Natural killer cell (primary cell): ENCODE measurements around the gene ATP10A. TPM values are rescaled to one million over a fixed set of nuclear protein-coding genes. Genes with fewer than 3 reads are reported as not detected.

Experiments used
- ATAC-seq, 3 donors: fragments of 150-1000 bp in 2 of 3; fragments of 200-7000 bp in 1 of 3; cut with Tn5 transposase; 1 replicate in 1 of 3; 2 replicates in 2 of 3; pipeline ENCODE4 v1.10.0; 2021; ENCODE audit warnings: mild to moderate bottlenecking in 2 of 3, moderate library complexity in 2 of 3
- DNase-seq, 2 donors: peaks; one replicate each; pipeline versions ENCODE4 v3.0.0 to v3.0.0-alpha.2; 2013 to 2021; ENCODE audit warnings: mixed read lengths in 1 of 2
- H3K27ac ChIP-seq: one replicate; pipeline ENCODE4 v1.5.1; 2013; ENCODE audit warnings: mild to moderate bottlenecking, low read length
- H3K27me3 ChIP-seq: one replicate; pipeline ENCODE4 v1.6.1; 2013; ENCODE audit warnings: low read length; ENCODE audit not compliant: control insufficient read depth, insufficient read depth
- H3K36me3 ChIP-seq: one replicate; pipeline ENCODE4 v1.6.1; 2013; ENCODE audit warnings: low read length; ENCODE audit not compliant: control insufficient read depth, insufficient read depth
- H3K4me1 ChIP-seq: one replicate; pipeline ENCODE4 v1.6.1; 2013; ENCODE audit warnings: low read length; ENCODE audit not compliant: control insufficient read depth, insufficient read depth
- H3K4me3 ChIP-seq: one replicate; pipeline ENCODE4 v1.5.1; 2013; ENCODE audit warnings: low read length
- H3K9me3 ChIP-seq: one replicate; pipeline ENCODE4 v1.6.1; 2013; ENCODE audit warnings: low read length; ENCODE audit not compliant: control insufficient read depth, insufficient read depth
- H3K27ac Mint-ChIP-seq, 2 donors: one replicate each; pipeline ENCODE4 v1.8.0; 2022; ENCODE audit warnings: mild to moderate bottlenecking in 2 of 2, mixed read lengths in 2 of 2, moderate library complexity in 1 of 2
- H3K27me3 Mint-ChIP-seq, 2 donors: one replicate each; pipeline ENCODE4 v1.8.0; 2022; ENCODE audit warnings: low read depth in 2 of 2, mixed read lengths in 2 of 2
- H3K36me3 Mint-ChIP-seq: one replicate; pipeline ENCODE4 v1.8.0; 2022; ENCODE audit warnings: mixed read lengths
- H3K4me1 Mint-ChIP-seq, 2 donors: one replicate each; pipeline ENCODE4 v1.8.0; 2022; ENCODE audit warnings: mixed read lengths in 2 of 2
- H3K4me3 Mint-ChIP-seq: one replicate; pipeline ENCODE4 v1.8.0; 2022; ENCODE audit warnings: mild to moderate bottlenecking, moderate library complexity, mixed read lengths
- H3K9me3 Mint-ChIP-seq, 2 donors: one replicate each; pipeline ENCODE4 v1.8.0; 2022; ENCODE audit warnings: mixed read lengths in 2 of 2
- WGBS: methylation state at CpG from one replicate; pipeline ENCODE4 v1.1.7; 2013; ENCODE audit warnings: missing lambda C conversion rate; ENCODE audit not compliant: insufficient coverage; 5-methylcytosine and 5-hydroxymethylcytosine counted together
- intact Hi-C: fragments of 100-400 bp; cut with micrococcal nuclease; formaldehyde crosslinking; loops from one replicate; pipeline ENCODE4 v1.14.2; 2022
- total RNA-seq, 4 donors: library from RNA; stranded (reverse); fragments of 120-200 nt in 1 of 4; gene quantifications; one replicate each; pipeline versions ENCODE4 v1.2.3 to v1.2.4, GENCODE V29; 2013 to 2022
- TF ChIP-seq, protein P1 (sequence below): fragments of 200-600 bp; IDR thresholded peaks from one replicate; pipeline ENCODE4 v1.8.0; 2022; ENCODE audit warnings: antibody characterized with exemption

The ATP10A gene
- total RNA-seq, 3 donors from 2014 or later (not counting 1 experiment from before 2014, with no cell fraction given) = 50.1 to 67.0 (median 51.2) TPM

DNA sequence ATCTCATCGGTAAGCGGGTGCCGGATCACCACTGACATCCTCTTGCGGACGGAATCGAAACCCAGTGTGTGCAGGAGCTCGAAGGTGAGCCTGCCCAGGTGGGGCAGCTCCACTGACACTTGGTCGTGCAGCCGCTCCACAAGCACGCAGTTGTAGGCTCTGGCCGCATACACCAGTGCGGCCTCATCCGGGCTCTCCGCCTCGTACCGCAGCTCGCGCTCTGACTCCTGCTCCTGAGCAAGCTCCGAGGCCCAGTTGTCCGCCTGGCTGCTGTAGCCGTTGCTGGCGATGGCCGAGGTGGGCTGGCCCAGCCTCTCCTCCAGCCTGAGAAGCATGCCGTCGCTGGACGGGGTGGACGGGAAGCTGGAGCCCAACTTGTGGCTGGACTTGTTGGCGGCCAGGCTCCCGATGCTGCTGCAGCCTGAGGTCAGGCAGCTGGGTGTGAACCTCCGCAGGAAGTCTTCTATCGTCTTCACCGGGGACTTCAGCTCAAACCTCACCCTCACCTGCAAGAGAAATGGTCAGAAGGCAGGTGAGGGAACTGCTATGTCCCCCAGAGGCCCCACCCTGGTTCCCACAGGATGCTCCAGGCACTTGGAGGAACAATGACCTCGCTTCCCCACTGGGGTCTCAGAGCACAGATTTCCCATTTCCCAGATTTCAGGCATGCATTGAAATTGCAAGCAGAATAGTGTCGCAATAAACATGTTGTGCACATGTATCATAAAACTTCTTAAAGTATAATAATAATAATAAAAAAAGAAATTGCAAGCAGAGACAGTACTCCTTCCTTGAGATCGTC lies 149.2 kb downstream of the ATP10A start:
- no peak overlapping the region for H3K27ac ChIP-seq
- WGBS = 94% methylated on average over 33 of the region's 35 CpGs
- H3K4me3 ChIP-seq = no peak overlapping the region
- no peaks in the 10 kb centered on the region for H3K4me1 Mint-ChIP-seq
- no peaks in the 10 kb centered on the region for H3K27me3 ChIP-seq
- DNase-seq = no peak
- no peaks in the 10 kb centered on the region for H3K27me3 Mint-ChIP-seq
- H3K36me3 ChIP-seq = peaks cover 7% of the 10 kb centered on the region
- no peaks in the 10 kb centered on the region for H3K9me3 ChIP-seq
- intact Hi-C loops = no loop called here
- ATAC-seq = no peak
- no peaks in the 10 kb centered on the region for H3K9me3 Mint-ChIP-seq
- TF ChIP-seq, protein P1, sequence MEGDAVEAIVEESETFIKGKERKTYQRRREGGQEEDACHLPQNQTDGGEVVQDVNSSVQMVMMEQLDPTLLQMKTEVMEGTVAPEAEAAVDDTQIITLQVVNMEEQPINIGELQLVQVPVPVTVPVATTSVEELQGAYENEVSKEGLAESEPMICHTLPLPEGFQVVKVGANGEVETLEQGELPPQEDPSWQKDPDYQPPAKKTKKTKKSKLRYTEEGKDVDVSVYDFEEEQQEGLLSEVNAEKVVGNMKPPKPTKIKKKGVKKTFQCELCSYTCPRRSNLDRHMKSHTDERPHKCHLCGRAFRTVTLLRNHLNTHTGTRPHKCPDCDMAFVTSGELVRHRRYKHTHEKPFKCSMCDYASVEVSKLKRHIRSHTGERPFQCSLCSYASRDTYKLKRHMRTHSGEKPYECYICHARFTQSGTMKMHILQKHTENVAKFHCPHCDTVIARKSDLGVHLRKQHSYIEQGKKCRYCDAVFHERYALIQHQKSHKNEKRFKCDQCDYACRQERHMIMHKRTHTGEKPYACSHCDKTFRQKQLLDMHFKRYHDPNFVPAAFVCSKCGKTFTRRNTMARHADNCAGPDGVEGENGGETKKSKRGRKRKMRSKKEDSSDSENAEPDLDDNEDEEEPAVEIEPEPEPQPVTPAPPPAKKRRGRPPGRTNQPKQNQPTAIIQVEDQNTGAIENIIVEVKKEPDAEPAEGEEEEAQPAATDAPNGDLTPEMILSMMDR = no peak
- H3K4me3 Mint-ChIP-seq = no peak overlapping the region
- no peak overlapping the region for H3K27ac Mint-ChIP-seq
- H3K4me1 ChIP-seq = no peaks in the 10 kb centered on the region
- H3K36me3 Mint-ChIP-seq = no peaks in the 10 kb centered on the region

DNA sequence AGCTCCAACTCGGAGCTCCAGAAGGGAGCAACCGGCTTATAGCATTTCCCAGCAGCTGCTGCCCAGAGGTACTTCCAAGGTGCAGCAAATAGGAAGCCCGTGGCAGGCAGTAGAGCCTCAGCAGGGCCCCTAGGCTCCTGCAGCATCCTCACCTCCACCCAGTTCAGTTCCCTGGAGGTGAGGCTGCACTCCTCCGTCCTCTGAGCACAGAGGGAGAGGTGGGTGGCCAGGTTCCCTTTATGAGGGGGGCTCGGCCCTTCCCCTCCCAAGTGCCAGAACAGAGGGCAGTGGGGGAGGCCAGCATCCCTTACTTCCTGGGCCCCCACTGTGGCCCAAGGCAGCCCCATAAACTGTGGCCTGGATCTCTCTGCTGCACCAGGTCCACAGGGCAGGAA lies 150.2 kb downstream of the ATP10A start:
- intact Hi-C loops = no loop called here
- Histone ChIP-seq H3K4me3 (no peak overlapping the region), H3K36me3 (peaks cover 7% of the 10 kb centered on the region), H3K27me3 (no peaks in the 10 kb centered on the region), H3K9me3 (no peaks in the 10 kb centered on the region), H3K4me1 (no peaks in the 10 kb centered on the region), H3K27ac (no peak overlapping the region)
- WGBS = 84% methylated on average over 5 of the region's 5 CpGs
- Mint-ChIP-seq H3K36me3 (no peaks in the 10 kb centered on the region), H3K4me1 (no peaks in the 10 kb centered on the region), H3K4me3 (no peak overlapping the region), H3K9me3 (no peaks in the 10 kb centered on the region), H3K27ac (no peak overlapping the region), H3K27me3 (no peaks in the 10 kb centered on the region)
- TF ChIP-seq, protein P1 = no peak
- DNase-seq = no peak
- no peak for ATAC-seq

DNA sequence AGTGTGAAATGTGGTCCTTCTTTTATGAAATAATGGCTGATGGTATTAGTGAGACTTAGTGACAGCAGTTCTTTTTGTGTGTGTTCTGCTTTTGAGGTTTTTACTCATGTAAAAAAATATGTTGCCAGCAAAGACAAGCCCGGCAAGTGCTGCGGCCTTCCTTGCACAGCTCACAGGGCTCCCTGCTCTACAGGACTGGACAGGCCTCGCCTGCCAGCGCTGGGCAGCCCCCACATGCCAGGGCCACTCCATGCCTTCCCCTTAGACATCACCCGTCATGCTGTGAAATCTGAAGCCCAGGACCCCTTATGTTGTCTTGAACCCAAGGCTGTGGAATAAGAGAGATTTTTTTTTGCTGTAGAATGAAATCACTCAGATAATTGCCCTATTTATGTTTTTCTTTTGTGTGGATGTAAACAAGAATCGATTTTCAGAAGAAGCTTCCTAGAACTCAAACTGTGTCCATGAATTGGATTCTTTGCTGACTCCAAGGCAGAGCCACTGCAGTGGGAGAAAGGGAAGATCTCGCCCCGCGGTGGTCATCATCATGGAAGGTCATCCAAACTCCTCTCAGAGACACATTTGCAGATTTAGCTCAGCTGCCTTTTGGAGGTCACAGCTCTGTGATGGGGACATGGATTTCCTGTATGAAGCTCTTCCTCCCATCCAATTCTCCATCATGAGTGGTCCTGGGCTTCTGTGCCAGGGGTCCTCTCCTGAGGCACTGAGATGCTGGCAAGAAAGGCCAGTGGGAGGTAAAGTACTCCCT lies 150.8 kb downstream of the ATP10A start:
- no peaks in the 10 kb centered on the region for H3K9me3 ChIP-seq
- 88% methylated on average over 8 of the region's 9 CpGs for WGBS
- Mint-ChIP-seq H3K4me1 (no peaks in the 10 kb centered on the region), H3K36me3 (no peaks in the 10 kb centered on the region), H3K27ac (peak overlapping the region in 1 of 2 donors; percentile 53), H3K27me3 (no peaks in the 10 kb centered on the region), H3K9me3 (no peaks in the 10 kb centered on the region), H3K4me3 (no peak overlapping the region)
- H3K4me3 ChIP-seq = no peak overlapping the region
- H3K27ac ChIP-seq = no peak overlapping the region
- peaks cover 7% of the 10 kb centered on the region for H3K36me3 ChIP-seq
- no peaks in the 10 kb centered on the region for H3K27me3 ChIP-seq
- DNase-seq = no peak
- H3K4me1 ChIP-seq = no peaks in the 10 kb centered on the region
- no peak for ATAC-seq
- intact Hi-C loops = no loop called here
- TF ChIP-seq, protein P1 = no peak
